Cardiac muscle cell (in vitro differentiated cells and primary cell): ENCODE measurements around the gene TACO1. TPM values are rescaled to one million over a fixed set of nuclear protein-coding genes. Genes with fewer than 3 reads are reported as not detected.

Experiments used
- DNase-seq, 2 donors: peaks; one replicate each; pipeline versions ENCODE4 v3.0.0 to v3.0.0-alpha.2; 2010 to 2017; ENCODE audit warnings: low read depth in 1 of 2, low spot score in 1 of 2
- H3K27ac ChIP-seq: fragments of 200-600 bp; sonication (generic); 2 replicates; pipeline ENCODE4 v1.5.1; 2016
- H3K27me3 ChIP-seq: fragments of 200-600 bp; sonication (generic); 2 replicates; pipeline ENCODE4 v1.6.0; 2016; ENCODE audit warnings: control low read depth
- H3K36me3 ChIP-seq: fragments of 200-600 bp; sonication (generic); 2 replicates; pipeline ENCODE4 v1.5.1; 2016; ENCODE audit warnings: control low read depth
- H3K4me1 ChIP-seq: fragments of 200-600 bp; sonication (generic); 2 replicates; pipeline ENCODE4 v1.8.1; 2017; ENCODE audit warnings: low read depth, mild to moderate bottlenecking, mixed run types
- H3K4me3 ChIP-seq: fragments of 200-600 bp; sonication (generic); 2 replicates; pipeline ENCODE4 v1.5.1; 2016; ENCODE audit warnings: mild to moderate bottlenecking
- H3K9me3 ChIP-seq: fragments of 200-600 bp; sonication (generic); 2 replicates; pipeline ENCODE4 v1.5.1; 2017; ENCODE audit warnings: low read depth, mild to moderate bottlenecking, control low read depth
- CTCF ChIP-seq: IDR thresholded peaks from 2 replicates; pipeline ENCODE4 v1.5.1; 2012; ENCODE audit warnings: low read depth, mild to moderate bottlenecking, low read length
- polyA plus RNA-seq: library from polyadenylated mRNA; unstranded; fragments of >200 nt; fragmentation: Nextera tagmentation; extraction: Ambion mirVana; gene quantifications from 2 replicates; pipeline ENCODE4 v1.2.1, GENCODE V29; 2016
- total RNA-seq: library from RNA; depleted of rRNA; stranded (reverse); fragments of >200 nt; gene quantifications from 2 replicates; pipeline ENCODE4 v1.2.3, GENCODE V29; 2016

The TACO1 gene
- total and polyA plus RNA-seq, 2 experiments from 2014 or later, result 25.6 to 54.9 TPM

GRCh38 chr17:63588797-63589196 is 11.9 kb upstream of the TACO1 start:
- H3K36me3 ChIP-seq, result peaks cover 40% of the 10 kb centered on the region
- no peaks in the 10 kb centered on the region for H3K27me3 ChIP-seq
- H3K9me3 ChIP-seq, result no peaks in the 10 kb centered on the region
- H3K4me3 ChIP-seq, result no peak overlapping the region
- no peak for TF ChIP-seq CTCF
- H3K27ac ChIP-seq, result no peak overlapping the region
- H3K4me1 ChIP-seq, result no peaks in the 10 kb centered on the region
- no peak for DNase-seq

- H3K27ac ChIP-seq, result no peak overlapping the region
- H3K27me3 ChIP-seq, result no peaks in the 10 kb centered on the region
- peaks cover 40% of the 10 kb centered on the region for H3K36me3 ChIP-seq
- no peak for TF ChIP-seq CTCF
- H3K9me3 ChIP-seq, result no peaks in the 10 kb centered on the region
- H3K4me3 ChIP-seq, result no peak overlapping the region
- no peak for DNase-seq
- H3K4me1 ChIP-seq, result no peaks in the 10 kb centered on the region
Measured at GRCh38 chr17:63589646-63590045, 11.0 kb upstream of the TACO1 start.

GRCh38 chr17:63592797-63593196 is 7.9 kb upstream of the TACO1 start:
- no peaks in the 10 kb centered on the region for H3K27me3 ChIP-seq
- H3K36me3 ChIP-seq, result peaks cover 34% of the 10 kb centered on the region
- H3K9me3 ChIP-seq, result no peaks in the 10 kb centered on the region
- TF ChIP-seq CTCF, result no peak
- H3K27ac ChIP-seq, result no peak overlapping the region
- H3K4me1 ChIP-seq, result no peaks in the 10 kb centered on the region
- DNase-seq, result no peak
- no peak overlapping the region for H3K4me3 ChIP-seq

- Histone ChIP-seq H3K27me3 (no peaks in the 10 kb centered on the region), H3K4me3 (no peak overlapping the region), H3K36me3 (peaks cover 15% of the 10 kb centered on the region), H3K9me3 (no peaks in the 10 kb centered on the region), H3K4me1 (peaks cover 2% of the 10 kb centered on the region), H3K27ac (no peak overlapping the region)
- TF ChIP-seq CTCF, result no peak
- DNase-seq, result no peak
Measured at GRCh38 chr17:63595132-63595531, 5.6 kb upstream of the TACO1 start.

GRCh38 chr17:63596856-63597586 is 3.7 kb upstream of the TACO1 start:
- Histone ChIP-seq H3K4me1 (peaks cover 12% of the 10 kb centered on the region), H3K27me3 (no peaks in the 10 kb centered on the region), H3K36me3 (no peaks in the 10 kb centered on the region), H3K27ac (no peak overlapping the region), H3K4me3 (no peak overlapping the region), H3K9me3 (no peaks in the 10 kb centered on the region)
- no peak for TF ChIP-seq CTCF
- DNase-seq, result no peak
